ENCODE data around the gene MTHFD1L. TPM values are rescaled to one million over a fixed set of nuclear protein-coding genes. Genes with fewer than 3 reads are reported as not detected.

The MTHFD1L gene
- polyA plus RNA-seq, 1 donor, result 28.3 TPM

GRCh38 chr6:150866147-150866990, 867 bp downstream of the MTHFD1L start:
- peak; percentile 67 for DNase-seq (ENCODE audit: low read depth)

GRCh38 chr6:150866991-150867501, 1.5 kb downstream of the MTHFD1L start:
- no peak for DNase-seq (ENCODE audit: low read depth)

GRCh38 chr6:150868759-150869158, 3.3 kb downstream of the MTHFD1L start:
- DNase-seq (ENCODE audit: low read depth), result no peak

- DNase-seq (ENCODE audit: low read depth), result no peak
Measured at GRCh38 chr6:150874179-150874578, 8.7 kb downstream of the MTHFD1L start.

GRCh38 chr6:150875841-150876240, 10.3 kb downstream of the MTHFD1L start:
- DNase-seq (ENCODE audit: low read depth), result no peak

GRCh38 chr6:150876598-150876997, 11.1 kb downstream of the MTHFD1L start:
- peak; percentile 48 for DNase-seq (ENCODE audit: low read depth)

- no peak for DNase-seq (ENCODE audit: low read depth)
Measured at GRCh38 chr6:150877928-150878327, 12.4 kb downstream of the MTHFD1L start.

- no peak for DNase-seq (ENCODE audit: low read depth)
Measured at GRCh38 chr6:150878347-150879213, 13.1 kb downstream of the MTHFD1L start.

GRCh38 chr6:150880336-150880735, 14.8 kb downstream of the MTHFD1L start:
- no peak for DNase-seq (ENCODE audit: low read depth)

- DNase-seq (ENCODE audit: low read depth), result peak; percentile 68
Measured at GRCh38 chr6:150881911-150882481, 16.5 kb downstream of the MTHFD1L start.

- no peak for DNase-seq (ENCODE audit: low read depth)
Measured at GRCh38 chr6:150883521-150883920, 18.0 kb downstream of the MTHFD1L start.

GRCh38 chr6:150886155-150886554, 20.7 kb downstream of the MTHFD1L start:
- DNase-seq (ENCODE audit: low read depth), result no peak

- no peak for DNase-seq (ENCODE audit: low read depth)
Measured at GRCh38 chr6:150887978-150888563, 22.6 kb downstream of the MTHFD1L start.

- no peak for DNase-seq (ENCODE audit: low read depth)
Measured at GRCh38 chr6:150890346-150890745, 24.8 kb downstream of the MTHFD1L start.

- peak; percentile 79 for DNase-seq (ENCODE audit: low read depth)
Measured at GRCh38 chr6:150891888-150892485, 26.5 kb downstream of the MTHFD1L start.

GRCh38 chr6:150894191-150894744, 28.8 kb downstream of the MTHFD1L start:
- DNase-seq (ENCODE audit: low read depth), result no peak

- peak; percentile 78 for DNase-seq (ENCODE audit: low read depth)
Measured at GRCh38 chr6:150894935-150895552, 29.5 kb downstream of the MTHFD1L start.

GRCh38 chr6:150895928-150896632, 30.6 kb downstream of the MTHFD1L start:
- DNase-seq (ENCODE audit: low read depth), result no peak

GRCh38 chr6:150897400-150897943, 32.0 kb downstream of the MTHFD1L start:
- DNase-seq (ENCODE audit: low read depth), result no peak

Data from forelimb muscle (tissue), 1 donor.